K562 (cell line): ENCODE results near the gene CALHM3. TPM values are rescaled to one million over a fixed set of nuclear protein-coding genes. Genes with fewer than 3 reads are reported as not detected.

Experiments used
- CBX8 ChIP-seq: fragments of 200-600 bp; sonication (generic); IDR thresholded peaks from 2 replicates; pipeline ENCODE4 v1.6.1; 2012; ENCODE audit warnings: borderline replicate concordance, mixed run types, low read depth, mild to moderate bottlenecking, moderate library complexity, mixed read lengths, low read length, control low read depth, inconsistent platforms; ENCODE audit not compliant: poor library complexity, severe bottlenecking; ENCODE audit errors: extremely low read depth
- CTBP1 ChIP-seq: fragments of 450-650 bp; IDR thresholded peaks from 2 replicates; pipeline ENCODE4 v1.6.1; 2016; ENCODE audit warnings: borderline replicate concordance
- ESRRA ChIP-seq: fragments of 450-650 bp; IDR thresholded peaks from 2 replicates; pipeline ENCODE4 v1.6.1; 2014; ENCODE audit warnings: low read depth, mild to moderate bottlenecking, moderate library complexity, borderline replicate concordance
- ETV5 ChIP-seq: sonication (generic); formaldehyde crosslinking; IDR thresholded peaks from 2 replicates; pipeline ENCODE4 v1.4.0; 2020; ENCODE audit warnings: low read depth, mild to moderate bottlenecking, missing genetic modification reagents
- FOXJ3 ChIP-seq: sonication (generic); formaldehyde crosslinking; IDR thresholded peaks from 2 replicates; pipeline ENCODE4 v1.4.0; 2020; ENCODE audit warnings: mild to moderate bottlenecking, missing genetic modification reagents
- GATAD2B ChIP-seq: fragments of 450-650 bp; IDR thresholded peaks from 2 replicates; pipeline ENCODE4 v1.6.1; 2017; ENCODE audit warnings: mild to moderate bottlenecking, borderline replicate concordance
- GTF2A2 ChIP-seq: IDR thresholded peaks from 2 replicates; pipeline ENCODE4 v1.6.1; 2016; ENCODE audit warnings: mild to moderate bottlenecking, missing genetic modification characterization, missing compliant biosample characterization
- HOMEZ ChIP-seq: fragments of 250-450 bp; sonication (Bioruptor Pico); IDR thresholded peaks from 2 replicates; pipeline ENCODE4 v1.4.0; 2020; ENCODE audit warnings: mild to moderate bottlenecking, moderate library complexity
- KLF10 ChIP-seq: fragments of 250-450 bp; sonication (Bioruptor Pico); IDR thresholded peaks from 2 replicates; pipeline ENCODE4 v1.6.1; 2021; ENCODE audit warnings: matching md5 sums
- MAFK ChIP-seq: IDR thresholded peaks from 2 replicates; pipeline ENCODE4 v1.6.1; 2011; ENCODE audit warnings: low read length, improper control_type of control experiment
- PHTF2 ChIP-seq: fragments of 250-450 bp; sonication (Bioruptor Pico); IDR thresholded peaks from 2 replicates; pipeline ENCODE4 v1.5.0; 2021; ENCODE audit warnings: mild to moderate bottlenecking
- PRPF4 ChIP-seq: fragments of 200-400 bp; formaldehyde crosslinking; IDR thresholded peaks from one replicate; pipeline ENCODE4 v1.6.1; 2017; ENCODE audit warnings: low read length, low read depth, mild to moderate bottlenecking; ENCODE audit not compliant: insufficient read depth, poor library complexity, severe bottlenecking
- RBM14 ChIP-seq: fragments of 200-400 bp; formaldehyde crosslinking; IDR thresholded peaks from 2 replicates; pipeline ENCODE4 v1.6.1; 2018; ENCODE audit warnings: low read depth, mild to moderate bottlenecking, low read length, moderate library complexity, borderline replicate concordance; ENCODE audit not compliant: insufficient read depth
- SMARCC2 ChIP-seq: fragments of 450-650 bp; IDR thresholded peaks from 2 replicates; pipeline ENCODE4 v1.6.1; 2017; ENCODE audit warnings: antibody characterized with exemption, moderate library complexity, mild to moderate bottlenecking, low read depth
- TFAM ChIP-seq: fragments of 250-450 bp; sonication (Bioruptor Pico); conservative IDR thresholded peaks from 2 replicates; pipeline ENCODE4 v1.5.0; 2021; ENCODE audit warnings: mild to moderate bottlenecking, moderate library complexity
- TSC22D4 ChIP-seq: fragments of 450-650 bp; IDR thresholded peaks from 2 replicates; pipeline ENCODE4 v1.6.1; 2016; ENCODE audit warnings: missing genetic modification characterization, missing biosample characterization, control low read depth
- WHSC1 ChIP-seq: IDR thresholded peaks from one replicate; pipeline ENCODE4 v1.6.1; 2012; ENCODE audit warnings: low read length, control low read depth, inconsistent platforms
- ZBTB1 ChIP-seq: sonication (generic); formaldehyde crosslinking; IDR thresholded peaks from 2 replicates; pipeline ENCODE4 v1.8.1; 2023; ENCODE audit warnings: missing genetic modification reagents, low read depth, mild to moderate bottlenecking, borderline replicate concordance
- ZKSCAN1 ChIP-seq: fragments of 150-350 bp; IDR thresholded peaks from 2 replicates; pipeline ENCODE4 v1.6.1; 2016; ENCODE audit warnings: low read depth, low read length
- ZNF232 ChIP-seq: sonication (generic); formaldehyde crosslinking; IDR thresholded peaks from 2 replicates; pipeline ENCODE4 v1.8.0; 2022; ENCODE audit warnings: mild to moderate bottlenecking, missing genetic modification reagents
- ZNF24 ChIP-seq: fragments of 450-650 bp; IDR thresholded peaks from 2 replicates; pipeline ENCODE4 v1.6.1; 2016
- ZNF263 ChIP-seq: sonication (generic); formaldehyde crosslinking; IDR thresholded peaks from 2 replicates; pipeline ENCODE4 v1.8.0; 2022; ENCODE audit warnings: mild to moderate bottlenecking, missing genetic modification reagents, borderline replicate concordance
- polyA plus RNA-seq, 8 experiments: library from polyadenylated mRNA; depleted of rRNA in 4 of 8; stranded (reverse) in 5 of 8; unstranded in 3 of 8; fragments of >200 nt; fragmentation: Nextera tagmentation in 2 of 8; fragmentation: Illumina TruSeq in 1 of 8; extraction: Ambion mirVana in 2 of 8; extraction: Trizol in 1 of 8; gene quantifications; 2 replicates each; pipeline versions ENCODE4 v1.2.1 to v1.2.3, GENCODE V29; 2011 to 2014; ENCODE audit warnings: inconsistent platforms in 1 of 8, missing spikeins in 1 of 8
- total RNA-seq, 7 experiments: library from RNA; depleted of rRNA in 6 of 7; stranded (reverse); fragments of >200 nt in 6 of 7; fragmentation: Illumina TruSeq in 2 of 7; extraction: Trizol in 2 of 7; gene quantifications; 2 replicates each; pipeline versions ENCODE4 v1.2.1 to v1.2.3, GENCODE V29; 2011 to 2021; ENCODE audit warnings: low replicate concordance in 1 of 7
- TF ChIP-seq, protein P1 (sequence below): fragments of 450-650 bp; formaldehyde crosslinking; IDR thresholded peaks from 2 replicates; pipeline ENCODE4 v1.4.0; 2020; ENCODE audit warnings: mild to moderate bottlenecking
- TF ChIP-seq, protein P2 (sequence below), 2 experiments: IDR thresholded peaks in 1 of 2; conservative IDR thresholded peaks in 1 of 2; 2 replicates each; pipeline ENCODE4 v1.6.1; 2016; ENCODE audit warnings: low read depth in 2 of 2, mild to moderate bottlenecking in 1 of 2, missing compliant biosample characterization in 1 of 2, missing genetic modification characterization in 1 of 2, moderate library complexity in 1 of 2

The CALHM3 gene
- total and polyA plus RNA-seq, 9 of the 15 experiments (the other 6 are each of a cell fraction or from before 2014, with no cell fraction given), result not detected

DNA sequence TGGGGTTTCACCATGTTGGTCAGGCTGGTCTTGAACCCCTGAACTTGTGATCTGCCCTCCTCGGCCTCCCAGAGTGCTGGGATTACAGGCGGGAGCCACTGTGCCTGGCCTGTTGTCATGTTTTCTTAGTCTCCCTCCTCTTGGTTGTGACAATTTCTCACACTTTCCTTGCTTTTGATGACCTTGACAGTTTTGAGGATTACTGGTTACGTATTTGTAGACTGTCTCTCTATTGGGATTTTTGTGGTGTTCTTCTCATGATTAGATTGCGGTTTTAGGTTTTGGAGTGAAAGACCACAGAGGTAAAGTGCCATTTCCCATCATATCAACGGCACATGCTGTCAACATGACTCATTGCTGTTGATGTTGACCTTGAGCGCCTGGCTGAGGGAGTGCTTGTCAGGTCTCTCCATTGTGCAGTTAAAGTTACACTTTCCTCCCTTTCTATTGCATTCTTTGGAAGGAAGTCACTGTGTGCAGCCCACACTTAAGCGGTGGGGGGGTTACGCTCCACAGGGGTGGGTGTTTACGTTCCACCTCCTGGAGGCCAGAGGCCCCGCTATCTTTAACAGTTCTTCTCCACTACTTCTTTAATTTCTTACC lies 25.2 kb upstream of the CALHM3 start (continued):
- TF ChIP-seq HOMEZ (CRISPR knock-in tag), result no peak
- peak; percentile 36; the same call in 1 of the 2 replicates for TF ChIP-seq ZNF263 (CRISPR knock-in tag)
- peak; percentile 99 for TF ChIP-seq ESRRA
- no peak for TF ChIP-seq WHSC1
- peak; percentile 68; the same call in 1 of the 2 replicates for TF ChIP-seq ETV5 (CRISPR knock-in tag)
- peak; percentile 90 for TF ChIP-seq CTBP1
- TF ChIP-seq GTF2A2 (tag), result no peak
- no peak for TF ChIP-seq ZBTB1
- TF ChIP-seq CBX8, result no peak
- 0 out of 2 replicates have a peak, but pooled peaks have one; percentile 24 for TF ChIP-seq MAFK
- TF ChIP-seq GATAD2B, result no peak; the same call in 1 of the 2 replicates
- TF ChIP-seq ZNF232 (CRISPR knock-in tag), result no peak
- no peak for TF ChIP-seq FOXJ3 (CRISPR knock-in tag)
- no peak for TF ChIP-seq KLF10 (CRISPR knock-in tag)
- TF ChIP-seq SMARCC2, result no peak
- TF ChIP-seq PRPF4, result no peak
- TF ChIP-seq, protein P1, sequence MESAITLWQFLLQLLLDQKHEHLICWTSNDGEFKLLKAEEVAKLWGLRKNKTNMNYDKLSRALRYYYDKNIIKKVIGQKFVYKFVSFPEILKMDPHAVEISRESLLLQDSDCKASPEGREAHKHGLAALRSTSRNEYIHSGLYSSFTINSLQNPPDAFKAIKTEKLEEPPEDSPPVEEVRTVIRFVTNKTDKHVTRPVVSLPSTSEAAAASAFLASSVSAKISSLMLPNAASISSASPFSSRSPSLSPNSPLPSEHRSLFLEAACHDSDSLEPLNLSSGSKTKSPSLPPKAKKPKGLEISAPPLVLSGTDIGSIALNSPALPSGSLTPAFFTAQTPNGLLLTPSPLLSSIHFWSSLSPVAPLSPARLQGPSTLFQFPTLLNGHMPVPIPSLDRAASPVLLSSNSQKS, result no peak
- TF ChIP-seq RBM14, result no peak
- TF ChIP-seq TSC22D4 (tag), result no peak
- no peak for TF ChIP-seq ZKSCAN1
- no peak for TF ChIP-seq TFAM (CRISPR knock-in tag)
- no peak for TF ChIP-seq PHTF2
- TF ChIP-seq ZNF24, result no peak
- TF ChIP-seq, protein P2, sequence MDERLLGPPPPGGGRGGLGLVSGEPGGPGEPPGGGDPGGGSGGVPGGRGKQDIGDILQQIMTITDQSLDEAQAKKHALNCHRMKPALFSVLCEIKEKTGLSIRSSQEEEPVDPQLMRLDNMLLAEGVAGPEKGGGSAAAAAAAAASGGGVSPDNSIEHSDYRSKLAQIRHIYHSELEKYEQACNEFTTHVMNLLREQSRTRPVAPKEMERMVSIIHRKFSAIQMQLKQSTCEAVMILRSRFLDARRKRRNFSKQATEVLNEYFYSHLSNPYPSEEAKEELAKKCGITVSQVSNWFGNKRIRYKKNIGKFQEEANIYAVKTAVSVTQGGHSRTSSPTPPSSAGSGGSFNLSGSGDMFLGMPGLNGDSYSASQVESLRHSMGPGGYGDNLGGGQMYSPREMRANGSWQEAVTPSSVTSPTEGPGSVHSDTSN (CRISPR knock-in tag; IDR thresholded peaks at IDR 0.05; ENCODE audit: low read depth), result no peak
- TF ChIP-seq, protein P2 (tag; conservative IDR thresholded peaks at IDR 0.05; ENCODE audit: low read depth), result peak; percentile 86
